Skeletal muscle cell (primary cell): ENCODE measurements around the gene SLC13A2.

Source experiments
- DNase-seq: peaks from one replicate; pipeline ENCODE4 v3.0.0-alpha.2; 2010; ENCODE audit warnings: low read depth
- H3K4me3 ChIP-seq: 2 replicates; pipeline ENCODE4 v1.5.1; 2011; ENCODE audit warnings: low read depth, mild to moderate bottlenecking, control low read depth, low read length, moderate library complexity

SLC13A2 gene

DNA sequence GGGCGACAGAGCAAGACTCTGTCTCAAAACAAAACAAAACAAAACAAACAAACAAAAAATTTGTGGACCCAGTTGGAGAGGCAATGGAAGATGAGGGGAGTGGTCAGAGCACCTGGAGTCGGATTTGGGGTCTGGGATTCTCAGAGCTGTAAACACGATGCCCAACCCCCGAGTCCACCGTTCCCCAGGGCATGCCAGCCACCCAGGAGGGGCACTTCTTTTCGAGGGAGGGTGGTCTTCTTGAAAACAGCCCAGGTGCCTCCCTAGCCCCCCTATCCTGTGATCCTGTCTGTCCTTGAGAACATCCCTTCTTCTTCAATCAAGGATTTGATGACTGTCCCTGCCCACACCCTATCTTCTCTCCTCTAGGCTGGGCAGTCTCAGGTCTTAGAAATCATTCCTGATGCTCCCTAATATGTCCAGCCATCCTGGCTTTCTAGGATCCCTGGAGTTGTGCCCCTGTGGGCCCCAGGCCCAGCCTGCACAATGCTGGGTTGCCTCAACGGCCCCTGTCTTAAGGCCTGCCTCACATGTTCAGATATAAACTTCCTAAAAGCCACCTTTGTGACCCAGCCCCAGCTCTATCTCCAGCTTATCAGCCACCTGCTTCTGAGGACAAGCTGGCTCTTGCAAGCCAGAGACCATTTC, 3.1 kb upstream of the SLC13A2 start:
- no peak for DNase-seq
- H3K4me3 ChIP-seq: no peak overlapping the region

DNA sequence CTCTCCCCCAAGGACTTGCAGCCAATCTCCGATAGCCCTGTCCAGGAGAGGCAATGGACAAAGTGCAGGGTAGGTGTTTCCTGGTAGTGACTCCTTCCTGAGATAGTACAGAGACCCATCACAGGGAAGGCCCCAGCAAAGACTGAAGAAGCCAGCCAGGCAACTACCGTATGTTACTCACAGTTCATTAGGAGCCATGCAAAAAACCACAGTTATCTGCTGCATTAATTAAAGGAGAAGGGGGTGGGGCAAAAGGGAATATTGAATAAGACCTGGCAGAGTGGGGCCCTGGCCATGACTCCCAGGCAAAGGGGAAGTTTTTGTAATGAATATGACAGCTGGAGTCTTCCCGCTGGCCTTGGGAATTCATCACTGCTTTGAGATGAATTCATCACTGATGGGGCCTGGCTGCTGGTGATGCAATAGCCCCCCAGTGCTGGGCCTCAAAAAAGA, 2.5 kb upstream of the SLC13A2 start:
- H3K4me3 ChIP-seq: no peak overlapping the region
- DNase-seq: no peak

DNA sequence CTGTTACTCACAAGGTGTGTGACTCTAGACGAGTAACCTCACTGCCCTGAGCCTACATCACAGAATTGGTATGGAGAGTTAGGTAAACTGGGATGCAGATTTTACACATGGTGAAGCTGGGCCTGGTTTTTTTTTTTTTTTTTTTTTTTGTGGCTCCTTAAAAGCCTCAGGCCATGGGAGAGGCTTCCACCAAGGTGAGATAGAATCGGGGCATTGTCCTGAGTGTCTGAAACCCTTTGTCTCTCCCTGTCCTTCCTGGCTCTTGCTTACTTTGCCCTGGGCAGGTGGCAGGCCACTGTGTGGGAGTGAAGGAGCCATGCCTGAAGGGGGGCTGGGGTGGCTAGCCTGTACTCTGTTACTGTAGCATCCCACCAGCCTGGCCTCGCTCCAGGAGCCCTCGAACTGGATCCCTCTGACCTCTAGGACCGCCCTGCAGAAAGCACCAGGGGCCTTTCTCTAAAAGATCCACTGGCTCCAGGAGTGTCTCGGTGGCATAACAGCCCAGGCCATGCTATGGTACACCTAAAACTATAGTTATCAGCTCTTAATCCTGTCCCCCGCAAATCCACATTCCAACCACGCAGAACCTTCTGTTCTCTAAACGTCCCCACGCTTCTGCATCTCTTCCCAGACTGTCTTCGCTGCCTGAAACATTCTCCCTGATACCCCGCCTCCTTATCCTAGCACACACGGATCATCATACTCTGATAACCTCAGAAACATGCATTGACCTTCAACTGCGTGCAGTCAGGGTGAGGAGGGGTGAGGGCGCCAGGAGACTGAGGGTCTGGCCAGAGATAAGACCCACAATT, 1.7 kb upstream of the SLC13A2 start:
- DNase-seq: no peak
- H3K4me3 ChIP-seq: no peak overlapping the region

DNA sequence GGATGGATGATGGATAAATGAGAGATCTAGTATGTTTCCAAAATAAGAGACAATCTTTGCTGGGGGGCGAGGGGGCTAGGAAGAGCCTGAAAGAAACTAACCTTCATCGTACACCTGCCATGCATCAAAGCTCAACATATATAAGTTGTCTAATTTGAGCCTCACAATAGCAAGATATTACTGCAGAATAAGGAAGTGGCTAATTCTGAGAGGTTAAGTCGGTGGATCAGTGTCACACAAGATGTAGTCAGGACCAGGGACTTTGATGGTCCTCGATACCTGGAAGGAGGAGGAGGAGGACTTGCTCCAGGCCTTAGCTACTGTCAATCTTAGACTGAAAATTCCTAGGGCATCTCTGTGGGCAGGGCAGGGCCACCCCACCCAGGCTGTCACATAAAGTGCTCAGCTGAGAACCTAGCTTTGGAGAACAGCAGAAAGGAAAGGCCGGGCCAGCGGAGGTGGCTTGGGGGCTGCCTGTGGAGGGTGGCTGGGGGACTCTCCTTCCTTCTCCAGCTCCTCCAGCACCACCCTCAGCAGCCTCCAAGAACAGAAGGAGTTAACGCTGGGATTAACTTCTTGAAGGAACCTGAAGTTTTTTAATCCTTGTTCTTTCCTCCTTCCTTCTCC, 460 bp upstream of the SLC13A2 start:
- no peak for DNase-seq
- no peak overlapping the region for H3K4me3 ChIP-seq

DNA sequence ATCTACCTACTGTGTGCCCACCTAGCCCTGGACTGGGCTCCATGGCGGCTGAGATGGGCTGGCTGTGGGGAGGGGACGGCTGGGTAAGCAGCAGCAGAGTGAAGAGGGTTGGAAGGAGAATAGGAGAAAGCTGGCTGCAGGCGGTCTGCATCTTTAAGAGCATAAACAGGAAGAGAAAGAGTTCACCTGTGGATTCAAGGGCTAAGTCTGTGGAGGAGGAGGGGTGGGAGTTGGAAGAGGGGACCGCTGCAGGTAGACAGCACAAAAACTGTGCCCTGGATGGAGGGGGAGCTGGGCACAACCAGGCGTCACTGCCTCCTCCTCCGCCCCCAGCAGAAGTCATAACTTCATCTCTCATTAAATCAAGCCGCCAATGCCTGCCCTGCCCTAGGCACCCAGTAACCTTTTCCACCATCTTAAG, 677 bp downstream of the SLC13A2 start:
- no peak overlapping the region for H3K4me3 ChIP-seq
- DNase-seq: no peak

DNA sequence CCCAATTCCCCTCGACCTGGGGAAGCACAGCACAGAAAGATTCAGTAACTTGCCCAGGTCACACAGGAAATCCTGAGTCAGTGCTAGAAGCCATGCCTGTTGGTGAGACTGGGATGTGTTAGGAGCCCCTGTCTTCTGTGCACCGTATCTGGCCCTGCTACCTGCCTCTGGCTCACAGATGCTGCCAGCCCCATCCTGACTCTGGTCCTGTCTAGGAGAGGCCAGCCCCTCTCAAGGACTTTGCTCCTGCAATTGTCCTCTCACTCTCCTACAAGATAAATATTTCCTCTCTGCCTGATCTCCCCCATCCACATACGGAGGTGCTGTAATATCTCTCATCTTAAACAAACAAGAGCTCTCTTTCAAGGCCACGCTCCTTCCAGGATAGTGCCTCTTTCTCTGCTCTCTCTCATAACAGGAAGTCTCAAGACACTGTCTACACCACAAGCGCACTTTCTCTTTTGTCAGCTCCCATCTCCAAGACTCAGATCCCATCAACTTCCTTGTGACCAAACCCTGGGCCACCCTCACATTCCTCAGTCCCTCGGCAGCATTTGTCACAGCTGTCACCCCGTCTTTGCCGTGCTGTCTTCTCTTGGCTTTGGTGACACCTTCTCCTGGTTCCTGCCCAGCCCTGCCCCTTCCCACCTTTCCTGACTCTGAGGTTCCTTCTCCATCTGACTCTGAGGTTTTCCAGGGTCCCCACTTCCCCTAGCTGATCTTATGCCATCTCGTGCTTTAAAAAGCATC, 1.9 kb downstream of the SLC13A2 start:
- no peak for DNase-seq
- no peak overlapping the region for H3K4me3 ChIP-seq

DNA sequence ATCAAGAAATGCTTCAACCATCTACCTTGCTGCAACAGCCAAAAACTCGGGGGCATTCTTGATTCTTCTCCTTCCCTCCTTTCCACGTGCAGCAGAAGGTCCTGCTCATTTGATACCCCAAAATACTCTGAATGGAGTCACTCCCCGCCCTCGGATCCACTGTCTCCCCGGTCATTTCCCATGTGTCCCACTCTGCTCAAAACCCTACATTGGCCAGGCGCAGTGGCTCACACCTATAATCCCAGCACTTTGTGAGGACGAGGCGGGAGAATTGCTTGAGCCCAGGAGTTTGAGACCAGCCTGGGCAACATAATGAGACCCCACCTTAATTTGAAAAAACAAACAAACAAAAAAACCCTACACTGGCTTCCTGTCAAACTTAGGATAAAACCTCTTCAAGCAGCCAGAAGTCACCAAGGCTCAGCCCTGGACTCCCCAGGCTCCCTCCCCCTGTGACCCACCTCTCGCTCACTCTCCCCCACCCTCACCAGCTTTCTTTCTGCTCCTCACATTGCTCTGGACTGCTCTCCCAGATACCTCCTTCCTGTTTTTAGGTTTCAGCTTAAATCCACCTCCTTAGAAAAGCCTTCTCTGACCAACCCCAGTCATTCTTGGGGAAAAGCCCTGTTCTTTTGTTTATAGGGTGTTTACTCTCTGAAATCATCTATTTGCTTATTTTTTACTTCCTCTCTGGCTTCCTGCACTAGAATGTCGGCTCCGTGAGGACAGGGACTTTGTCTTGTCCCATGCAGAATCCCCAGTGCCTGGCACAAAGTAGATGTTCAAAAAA, 2.8 kb downstream of the SLC13A2 start:
- DNase-seq: no peak
- no peak overlapping the region for H3K4me3 ChIP-seq

DNA sequence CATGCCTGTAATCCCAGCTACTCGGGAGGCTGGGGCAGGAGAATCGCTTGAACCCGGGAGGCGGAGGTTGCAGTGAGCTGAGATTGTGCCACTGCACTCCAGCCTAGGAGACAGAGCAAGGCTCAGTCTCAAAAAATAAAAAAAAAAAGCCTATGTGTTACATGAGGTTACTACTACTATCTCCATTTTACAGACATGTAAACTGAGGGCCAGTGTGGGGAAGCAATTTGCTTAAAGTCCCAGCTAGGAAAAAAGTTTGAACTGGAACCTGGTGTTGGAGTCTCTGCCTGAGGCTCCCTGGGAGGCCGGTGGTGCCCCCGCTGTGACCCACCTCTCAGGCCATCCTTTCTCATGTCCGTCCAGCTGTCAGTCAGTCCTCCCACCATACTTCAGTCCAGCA, 4.5 kb downstream of the SLC13A2 start:
- DNase-seq: no peak
- no peak overlapping the region for H3K4me3 ChIP-seq

DNA sequence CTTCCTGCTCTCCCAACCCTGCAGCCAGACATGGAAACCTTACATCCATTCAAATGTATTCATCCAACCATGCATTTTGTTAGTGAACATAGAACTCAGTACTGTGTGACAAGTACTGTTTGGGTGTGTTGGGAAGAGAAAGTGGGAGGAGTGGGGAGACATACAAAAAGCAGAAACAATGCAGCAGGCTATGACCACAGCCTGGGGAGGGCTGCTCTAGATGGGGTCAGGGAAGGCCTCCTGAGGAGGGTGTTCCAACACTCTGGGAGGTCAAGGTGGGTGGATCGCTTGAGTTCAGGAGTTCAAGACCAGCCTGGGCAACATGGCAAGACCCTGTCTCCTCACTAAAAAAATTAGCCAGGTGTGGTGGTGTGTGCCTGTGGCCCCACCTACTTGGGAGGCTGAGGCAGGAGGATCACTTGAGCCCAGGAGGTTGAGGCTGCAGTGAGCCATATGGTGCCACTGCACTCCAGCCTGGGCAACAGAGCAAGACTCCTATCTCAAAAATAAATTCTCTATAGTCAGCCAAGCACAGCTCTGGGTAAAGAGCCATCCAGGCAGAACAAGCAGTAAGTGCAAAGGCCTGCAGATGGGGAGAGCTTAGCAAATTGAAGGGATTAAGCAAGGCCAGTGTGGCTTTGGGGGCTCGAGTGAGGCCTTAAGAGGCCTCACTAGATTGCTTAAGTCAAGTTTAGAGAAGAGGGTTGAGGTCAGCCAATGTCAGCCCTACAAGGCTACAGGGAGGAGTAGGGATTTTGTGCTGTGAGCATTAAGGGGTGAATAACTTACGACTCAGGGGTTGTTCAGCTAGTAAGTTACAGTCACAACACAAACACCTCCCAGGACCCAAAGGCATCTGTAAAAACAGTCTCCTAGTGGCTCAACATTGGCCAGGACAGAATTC, 5.5 kb downstream of the SLC13A2 start:
- H3K4me3 ChIP-seq: no peak overlapping the region
- no peak for DNase-seq

DNA sequence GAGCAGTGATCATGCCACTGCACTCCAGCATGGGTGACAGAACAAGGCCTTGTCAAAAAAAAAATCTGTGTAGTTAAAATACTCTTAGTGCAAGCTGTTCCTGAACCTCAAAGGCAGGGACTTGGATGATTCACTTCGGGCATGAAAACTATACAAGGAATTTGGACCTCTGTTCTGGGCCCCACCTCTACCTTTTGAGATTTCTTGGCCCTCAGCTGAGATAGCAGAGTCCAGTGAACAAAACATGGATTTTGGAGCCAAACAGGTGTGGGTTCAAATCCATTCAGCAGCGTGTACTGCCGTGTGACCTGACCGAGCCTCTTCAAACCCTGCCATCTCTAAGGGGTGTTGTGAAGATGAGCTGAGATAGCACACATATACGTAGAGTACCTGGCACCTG, 6.8 kb downstream of the SLC13A2 start:
- no peak overlapping the region for H3K4me3 ChIP-seq
- DNase-seq: no peak

DNA sequence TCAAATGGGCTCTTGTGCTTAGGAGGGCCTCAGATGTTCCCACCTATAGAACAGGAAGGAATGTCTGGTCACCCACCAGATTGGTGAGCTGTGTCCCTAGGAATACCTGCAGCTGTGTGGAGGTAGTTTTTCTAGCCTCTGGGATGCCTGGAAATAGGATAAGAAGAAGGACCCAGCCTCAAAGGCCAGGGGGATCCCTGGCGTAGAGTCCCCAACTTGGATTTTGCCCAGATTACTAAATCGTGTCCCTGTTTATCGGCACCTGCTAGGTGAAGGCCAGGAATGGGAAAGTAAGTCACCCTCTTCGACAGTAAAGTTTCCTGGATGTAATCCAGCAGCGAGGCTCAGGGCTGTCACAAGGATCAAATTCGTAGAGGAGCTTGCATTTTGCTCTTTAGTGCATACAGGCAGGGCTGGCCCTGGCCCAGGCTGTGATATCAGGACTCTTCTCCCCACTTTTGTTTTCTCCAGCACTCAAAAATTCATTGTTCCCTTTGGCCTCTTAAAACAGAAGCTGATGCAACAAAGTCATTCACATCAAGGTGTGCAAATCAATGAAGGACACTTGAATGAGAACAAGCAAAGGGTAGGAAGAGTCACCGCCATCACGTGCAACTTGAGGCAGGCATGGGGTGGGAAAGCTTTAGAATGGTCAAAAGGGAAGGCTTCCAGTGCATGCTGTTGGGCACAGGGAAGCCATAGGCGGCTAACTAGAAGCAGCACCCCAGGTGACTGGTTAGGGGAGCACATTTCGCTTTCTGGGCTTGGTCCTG, 7.5 kb downstream of the SLC13A2 start:
- no peak for DNase-seq
- H3K4me3 ChIP-seq: no peak overlapping the region

DNA sequence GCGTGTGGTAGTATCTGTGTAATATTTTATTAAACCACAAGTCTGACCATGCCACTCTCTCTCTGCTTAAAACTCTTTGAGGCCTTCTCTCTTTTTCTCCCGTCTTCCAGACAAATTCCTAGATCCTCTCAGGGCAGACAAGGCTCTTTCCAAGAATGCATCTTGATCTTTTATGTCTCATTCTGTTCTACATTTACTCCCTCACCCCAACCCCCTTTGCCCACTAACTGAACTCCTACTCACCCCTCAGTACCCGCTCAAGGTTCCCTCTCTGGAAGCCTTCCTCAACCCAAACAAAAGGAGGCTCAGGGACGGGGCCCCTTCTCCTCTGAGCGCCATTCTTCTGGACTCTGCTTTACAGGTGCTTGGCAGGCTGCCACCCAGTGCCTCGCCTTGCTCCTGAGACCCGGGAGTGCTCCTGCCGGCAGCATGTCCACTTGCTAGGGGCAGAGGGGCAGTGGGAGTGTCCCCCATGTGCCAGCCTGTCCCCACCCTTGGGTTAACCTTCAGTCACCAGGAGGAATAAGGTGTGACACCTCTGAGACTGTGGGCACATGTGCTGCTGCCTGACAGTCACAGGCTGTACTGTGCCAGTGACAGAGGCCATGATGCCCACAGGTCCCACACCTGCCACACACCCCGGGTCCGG, 9.2 kb downstream of the SLC13A2 start:
- no peak overlapping the region for H3K4me3 ChIP-seq

DNA sequence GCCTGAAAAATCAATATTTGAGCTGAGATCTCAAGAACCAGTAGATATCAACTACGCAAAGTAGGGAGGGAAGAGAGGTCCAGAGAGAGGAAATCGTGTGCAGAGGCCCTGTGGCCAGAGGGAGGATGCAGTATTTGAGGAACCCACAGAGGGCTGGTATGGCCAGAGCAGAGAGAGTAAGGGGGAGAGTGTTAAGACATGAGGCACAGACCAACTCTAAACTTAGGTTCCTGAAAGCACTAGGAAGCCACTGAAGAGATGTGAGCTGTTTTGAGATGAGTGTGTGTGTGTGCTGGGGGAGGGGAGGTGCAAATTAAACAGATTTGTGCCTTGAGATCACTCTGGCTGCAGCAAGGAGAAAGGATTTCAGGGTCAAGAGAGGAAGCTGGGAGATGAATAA, 10.9 kb downstream of the SLC13A2 start:
- no peak overlapping the region for H3K4me3 ChIP-seq
- no peak for DNase-seq

More for the DNA sequence above, 9.2 kb downstream of the SLC13A2 start:
- no peak for DNase-seq

DNA sequence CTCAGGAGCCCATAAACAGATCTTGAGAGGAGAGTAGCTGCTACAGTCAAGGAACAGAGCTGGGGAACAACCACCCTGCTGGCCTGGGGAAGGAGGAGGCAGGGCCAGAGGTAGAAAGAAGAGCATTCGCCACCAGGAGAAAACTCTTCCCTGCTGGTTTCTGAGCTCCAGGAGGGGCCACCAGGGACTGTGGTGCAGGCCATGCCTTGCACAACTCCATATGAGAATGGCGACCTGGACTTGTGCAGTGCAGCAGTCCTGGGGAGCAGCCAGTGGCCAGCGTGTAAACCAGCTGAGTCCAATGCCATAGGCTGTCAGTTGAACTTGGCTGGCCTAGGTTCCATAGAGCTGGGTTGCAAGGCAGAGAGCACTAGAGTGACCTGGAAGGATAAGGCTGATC, 11.6 kb downstream of the SLC13A2 start:
- DNase-seq: no peak
- H3K4me3 ChIP-seq: no peak overlapping the region

DNA sequence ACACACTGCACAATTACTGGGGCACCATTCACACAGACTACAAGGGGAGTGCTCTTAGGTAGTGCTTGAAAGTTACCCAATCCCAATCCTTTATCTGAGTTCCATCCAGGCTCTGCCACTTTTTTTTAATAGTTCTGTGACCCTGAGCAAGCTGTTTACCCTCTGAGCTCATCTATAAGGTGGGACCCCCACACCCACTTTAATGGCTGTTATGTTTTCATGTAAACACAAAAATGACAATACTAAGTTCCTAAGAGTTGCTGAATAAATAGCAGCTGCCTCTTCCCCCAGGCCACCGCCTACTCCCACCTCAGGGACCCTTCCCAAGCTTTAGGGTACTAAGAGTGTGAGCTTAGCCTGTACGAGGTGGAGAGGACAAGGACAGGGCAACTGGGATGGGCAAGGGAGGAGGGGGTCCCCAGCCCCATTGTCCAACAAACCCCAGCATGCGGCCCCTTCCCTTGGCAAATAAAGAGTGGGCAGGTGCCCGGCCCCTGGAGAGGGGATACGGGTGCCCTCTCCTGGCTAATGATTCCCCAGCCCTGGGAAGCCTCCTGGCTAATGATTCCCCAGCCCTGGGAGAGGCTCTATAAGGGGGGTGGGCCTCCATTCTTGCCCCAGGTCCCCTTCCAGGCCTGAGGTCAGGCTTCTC, 14.6 kb downstream of the SLC13A2 start:
- DNase-seq: no peak
- no peak overlapping the region for H3K4me3 ChIP-seq

DNA sequence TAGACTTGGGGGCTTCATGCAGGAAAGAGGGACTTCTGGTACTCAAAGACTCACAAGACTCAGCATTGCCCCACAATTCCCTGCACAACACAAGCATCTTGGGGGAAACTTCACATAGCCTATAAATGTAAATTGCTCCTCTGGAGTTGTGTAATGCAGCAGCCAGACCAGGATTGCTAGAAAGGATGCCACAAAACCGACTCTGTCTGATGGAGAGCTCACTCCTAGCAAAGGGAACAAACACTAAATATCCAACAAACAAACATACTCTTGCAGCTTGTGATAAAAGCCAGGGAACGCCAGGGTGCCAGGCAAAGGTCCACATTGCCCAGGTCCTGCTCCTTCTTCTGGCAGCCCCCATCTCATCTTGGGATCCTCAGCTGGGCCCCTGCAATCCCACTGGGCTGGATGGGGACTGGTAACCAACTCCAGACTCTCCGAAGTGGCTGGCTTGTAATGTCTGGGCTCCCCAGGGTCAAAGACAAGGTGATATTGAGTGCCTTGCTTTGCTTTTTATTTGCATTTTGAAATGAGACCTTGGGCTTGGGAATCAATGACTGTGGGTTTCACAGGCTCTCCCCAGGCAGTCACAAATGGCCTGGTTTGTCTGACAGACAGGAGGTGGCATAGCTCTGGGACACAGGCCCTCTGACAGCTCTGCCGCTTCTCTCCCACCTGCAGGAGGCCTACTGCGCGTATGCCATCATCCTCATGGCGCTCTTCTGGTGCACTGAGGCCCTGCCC, 15.3 kb downstream of the SLC13A2 start:
- no peak for DNase-seq
- no peak overlapping the region for H3K4me3 ChIP-seq
